A673 (cell line): ENCODE results near the gene GRHL1. TPM values are rescaled to one million over a fixed set of nuclear protein-coding genes. Genes with fewer than 3 reads are reported as not detected.

Experiments
- BruUV-seq: library from RNA; stranded (reverse); fragments of 400-500 nt; replicated peaks from 2 replicates; lab custom pipeline; 2021; lab: Mats Ljungman, UMichigan
- CTCF ChIA-PET: fragments of 300-600 bp; sonication (Branson Sonifier 250); formaldehyde crosslinking; loops from one replicate; lab custom pipeline; 2022; ENCODE audit warnings: antibody characterized with exemption; lab: Charles Lee
- POLR2A ChIA-PET: fragments of 300-600 bp; sonication (Branson Sonifier 250); formaldehyde crosslinking; loops from one replicate; lab custom pipeline; 2022; ENCODE audit warnings: antibody characterized with exemption; ENCODE audit not compliant: low non-redundant PET; lab: Charles Lee
- DNase-seq: peaks from one replicate; pipeline ENCODE4 v3.0.0-alpha.2; 2015; ENCODE audit warnings: low spot score
- H3K27ac ChIP-seq: fragments of 200-600 bp; sonication (generic); 2 replicates; pipeline ENCODE4 v1.5.1; 2016; ENCODE audit warnings: mixed run types, low read depth, mild to moderate bottlenecking, mixed read lengths, antibody characterized with exemption, low read length; ENCODE audit not compliant: poor library complexity, severe bottlenecking
- H3K27me3 ChIP-seq: fragments of 200-600 bp; sonication (generic); replicated peaks from 2 replicates; pipeline ENCODE4 v1.6.1; 2017; ENCODE audit warnings: mixed run types, low read depth, mild to moderate bottlenecking, mixed read lengths, antibody characterized with exemption, low read length; ENCODE audit not compliant: insufficient read depth, poor library complexity
- H3K36me3 ChIP-seq: fragments of 200-600 bp; sonication (generic); 2 replicates; pipeline ENCODE4 v1.6.1; 2016; ENCODE audit warnings: mixed run types, mild to moderate bottlenecking, mixed read lengths, antibody characterized with exemption, low read length; ENCODE audit not compliant: insufficient read depth, poor library complexity, severe bottlenecking
- H3K4me1 ChIP-seq: fragments of 200-600 bp; sonication (generic); 2 replicates; pipeline ENCODE4 v1.6.1; 2017; ENCODE audit warnings: mixed run types, mild to moderate bottlenecking, mixed read lengths, antibody characterized with exemption, low read length; ENCODE audit not compliant: insufficient read depth, poor library complexity, severe bottlenecking
- H3K4me3 ChIP-seq: fragments of 200-600 bp; sonication (generic); 2 replicates; pipeline ENCODE4 v1.5.1; 2016; ENCODE audit warnings: low read depth, mixed run types, mild to moderate bottlenecking, mixed read lengths, low read length; ENCODE audit not compliant: poor library complexity, severe bottlenecking
- H3K9me3 ChIP-seq: fragments of 200-600 bp; sonication (generic); 2 replicates; pipeline ENCODE4 v1.6.1; 2016; ENCODE audit warnings: mixed run types, low read depth, mild to moderate bottlenecking, mixed read lengths, antibody characterized with exemption, low read length; ENCODE audit not compliant: poor library complexity, severe bottlenecking
- EZH2 ChIP-seq: fragments of 200-600 bp; sonication (generic); IDR thresholded peaks from 2 replicates; pipeline ENCODE4 v1.6.1; 2017; ENCODE audit warnings: borderline replicate concordance, low read depth, mild to moderate bottlenecking, mixed read lengths, antibody characterized with exemption, low read length; ENCODE audit not compliant: poor library complexity, severe bottlenecking
- intact Hi-C: fragments of 100-400 bp; cut with micrococcal nuclease; formaldehyde crosslinking; loops from one replicate; pipeline ENCODE4 v1.10.0; 2022; ENCODE audit not compliant: unreplicated experiment
- total RNA-seq: library from RNA; stranded (reverse); gene quantifications from 2 replicates; pipeline ENCODE4 v1.2.3, GENCODE V29; 2021
- TF ChIP-seq, protein P1 (sequence below): fragments of 300-800, 200-600 bp; sonication (generic); conservative IDR thresholded peaks from 2 replicates; pipeline ENCODE4 v1.5.1; 2017; ENCODE audit warnings: low read depth, mild to moderate bottlenecking, antibody characterized with exemption, low read length, moderate library complexity, mixed read lengths

The GRHL1 gene
- total RNA-seq, 1 experiment from 2014 or later, result 0.13 TPM

DNA sequence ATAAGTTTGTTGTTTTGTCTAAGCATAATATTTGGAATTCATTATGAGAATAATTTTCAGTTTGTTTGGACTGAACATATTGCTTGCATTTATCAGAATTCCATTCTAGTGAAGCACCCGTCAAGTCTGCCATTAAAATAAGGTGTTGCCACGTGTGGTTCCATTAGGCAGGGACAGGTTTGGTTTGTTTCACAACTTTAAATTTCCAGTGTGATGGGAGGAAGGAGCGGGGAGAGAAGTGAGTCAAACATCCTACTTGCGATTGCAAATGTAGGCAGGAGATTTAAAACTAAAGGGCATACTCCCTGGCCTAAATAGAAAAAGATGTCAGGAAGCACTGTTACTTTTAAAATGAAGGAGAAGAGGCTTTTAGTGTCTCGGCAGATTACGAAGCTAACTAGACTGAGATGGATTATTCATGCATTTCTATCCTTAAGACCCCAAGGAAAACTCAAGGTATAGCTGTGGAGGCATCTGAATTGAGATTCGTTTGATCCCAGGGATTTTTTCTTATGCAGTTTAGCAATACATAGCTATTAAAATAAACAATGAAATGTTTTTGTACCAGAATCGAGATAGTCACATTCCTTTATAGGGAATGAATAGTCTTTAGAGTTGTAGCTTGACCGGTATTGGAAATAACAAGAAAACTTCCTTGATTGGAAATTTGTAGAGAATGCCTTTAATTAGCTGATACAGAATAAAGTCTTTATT lies 19.8 kb downstream of the GRHL1 start:
- ChIA-PET POLR2A (no interaction called here), CTCF (interaction anchor here (1.7 kb wide), 1 partner anchor 13 kb away, joined by 12 read pairs; no protein-coding TSS in a partner anchor)
- H3K27me3 ChIP-seq, result no peaks in the 10 kb centered on the region
- TF ChIP-seq EZH2, result no peak
- TF ChIP-seq, protein P1, sequence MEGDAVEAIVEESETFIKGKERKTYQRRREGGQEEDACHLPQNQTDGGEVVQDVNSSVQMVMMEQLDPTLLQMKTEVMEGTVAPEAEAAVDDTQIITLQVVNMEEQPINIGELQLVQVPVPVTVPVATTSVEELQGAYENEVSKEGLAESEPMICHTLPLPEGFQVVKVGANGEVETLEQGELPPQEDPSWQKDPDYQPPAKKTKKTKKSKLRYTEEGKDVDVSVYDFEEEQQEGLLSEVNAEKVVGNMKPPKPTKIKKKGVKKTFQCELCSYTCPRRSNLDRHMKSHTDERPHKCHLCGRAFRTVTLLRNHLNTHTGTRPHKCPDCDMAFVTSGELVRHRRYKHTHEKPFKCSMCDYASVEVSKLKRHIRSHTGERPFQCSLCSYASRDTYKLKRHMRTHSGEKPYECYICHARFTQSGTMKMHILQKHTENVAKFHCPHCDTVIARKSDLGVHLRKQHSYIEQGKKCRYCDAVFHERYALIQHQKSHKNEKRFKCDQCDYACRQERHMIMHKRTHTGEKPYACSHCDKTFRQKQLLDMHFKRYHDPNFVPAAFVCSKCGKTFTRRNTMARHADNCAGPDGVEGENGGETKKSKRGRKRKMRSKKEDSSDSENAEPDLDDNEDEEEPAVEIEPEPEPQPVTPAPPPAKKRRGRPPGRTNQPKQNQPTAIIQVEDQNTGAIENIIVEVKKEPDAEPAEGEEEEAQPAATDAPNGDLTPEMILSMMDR, result no peak
- intact Hi-C loops, result no loop called here
- no peaks in the 10 kb centered on the region for H3K36me3 ChIP-seq
- DNase-seq, result no peak
- H3K4me1 ChIP-seq, result no peaks in the 10 kb centered on the region
- H3K4me3 ChIP-seq, result no peak overlapping the region
- no TSS peak for BruUV-seq
- no peak overlapping the region for H3K27ac ChIP-seq
- H3K9me3 ChIP-seq, result no peaks in the 10 kb centered on the region

DNA sequence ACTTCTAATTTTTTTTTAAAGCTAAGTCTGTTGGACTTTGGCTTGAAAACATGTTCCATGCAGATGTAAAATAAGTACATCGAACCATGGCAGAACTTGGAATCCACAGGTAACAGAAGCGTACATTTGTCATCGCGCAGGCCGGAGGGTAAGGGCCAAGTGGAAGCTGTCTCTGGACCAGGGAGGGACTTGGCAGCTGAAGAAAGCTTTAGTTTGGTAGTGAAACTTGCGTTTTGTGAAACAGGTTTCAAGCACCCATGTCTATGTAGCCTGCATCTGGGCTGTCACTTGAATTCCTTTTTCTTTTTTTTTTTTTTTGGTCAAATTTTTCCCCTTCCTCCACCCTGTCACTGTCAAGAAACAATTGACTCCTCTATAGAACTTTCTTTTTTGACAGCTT lies 20.4 kb downstream of the GRHL1 start:
- Histone ChIP-seq H3K4me1 (no peaks in the 10 kb centered on the region), H3K27me3 (no peaks in the 10 kb centered on the region), H3K36me3 (no peaks in the 10 kb centered on the region), H3K9me3 (no peaks in the 10 kb centered on the region), H3K4me3 (no peak overlapping the region), H3K27ac (no peak overlapping the region)
- BruUV-seq, result no TSS peak
- intact Hi-C loops, result no loop called here
- POLR2A ChIA-PET, result no interaction called here
- CTCF ChIA-PET, result interaction anchor here (1.7 kb wide), 1 partner anchor 12 kb away, joined by 12 read pairs; no protein-coding TSS in a partner anchor
- TF ChIP-seq, protein P1, result no peak
- no peak for TF ChIP-seq EZH2
- DNase-seq, result no peak

DNA sequence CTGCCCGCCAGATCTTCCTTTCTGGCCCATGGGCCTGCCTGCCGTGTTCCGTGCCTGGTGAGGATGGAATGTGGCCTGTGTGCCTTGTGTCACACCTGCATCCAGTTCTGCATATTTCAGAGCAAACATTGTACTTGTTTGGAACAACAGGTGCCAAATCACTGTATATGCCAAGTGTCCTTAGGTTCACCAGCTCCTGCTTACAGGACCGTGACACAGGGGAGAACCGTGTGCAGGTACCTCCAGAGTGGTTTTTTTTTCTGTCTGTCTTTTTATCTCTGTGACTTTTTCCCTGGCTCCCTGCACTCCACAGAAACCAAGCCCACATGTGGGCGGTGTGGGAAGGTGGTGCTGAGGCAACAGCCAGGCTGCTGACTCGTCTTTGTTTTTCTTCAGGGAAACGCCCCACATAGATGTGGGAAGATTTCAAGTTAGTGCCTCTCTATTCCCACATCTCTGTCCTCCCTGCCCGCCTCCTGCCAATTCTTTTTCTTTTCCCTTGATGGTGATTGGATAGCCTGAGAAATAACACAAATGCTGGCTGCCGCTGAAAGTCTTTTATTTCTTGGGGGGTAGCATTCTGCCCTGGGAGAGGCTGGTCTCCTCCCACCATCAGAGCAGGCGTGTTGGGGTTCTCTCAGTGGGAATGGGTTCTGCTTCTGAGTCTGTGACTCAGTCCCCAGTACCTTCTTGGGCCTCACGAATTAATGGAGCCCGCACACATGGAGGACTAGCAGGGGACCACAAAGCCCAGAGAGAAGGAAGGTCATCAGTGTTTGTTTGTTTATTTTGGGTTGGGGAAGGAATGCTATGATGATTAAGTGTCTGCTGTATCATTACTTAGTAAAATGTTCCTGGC lies 21.4 kb downstream of the GRHL1 start:
- intact Hi-C loops, result no loop called here
- DNase-seq, result no peak
- no peaks in the 10 kb centered on the region for H3K9me3 ChIP-seq
- no peaks in the 10 kb centered on the region for H3K27me3 ChIP-seq
- no peak overlapping the region for H3K4me3 ChIP-seq
- no peaks in the 10 kb centered on the region for H3K4me1 ChIP-seq
- no TSS peak for BruUV-seq
- ChIA-PET CTCF (interaction anchor here (1.7 kb wide), 1 partner anchor 11 kb away, joined by 12 read pairs; no protein-coding TSS in a partner anchor), POLR2A (no interaction called here)
- H3K36me3 ChIP-seq, result no peaks in the 10 kb centered on the region
- TF ChIP-seq, protein P1, result no peak
- TF ChIP-seq EZH2, result no peak
- H3K27ac ChIP-seq, result no peak overlapping the region
